Liver (tissue), 9 donors: Measurements from ENCODE around the gene GAS7. TPM values are rescaled to one million over a fixed set of nuclear protein-coding genes. Genes with fewer than 3 reads are reported as not detected.

Source experiments
- DNase-seq: peaks from one replicate; pipeline ENCODE4 v3.0.0-alpha.2; 2017; ENCODE audit warnings: low spot score
- H3K27ac ChIP-seq, 2 donors: one replicate each; pipeline ENCODE4 v1.7.0; 2013; ENCODE audit warnings: inconsistent platforms in 2 of 2, low read length in 2 of 2, control low read depth in 1 of 2, low read depth in 1 of 2, mild to moderate bottlenecking in 1 of 2
- H3K27me3 ChIP-seq, 4 donors: one replicate each; pipeline versions ENCODE4 v1.6.1 to v1.7.0; 2013; ENCODE audit warnings: low read length in 3 of 4, inconsistent platforms in 1 of 4, mild to moderate bottlenecking in 1 of 4, moderate library complexity in 1 of 4; ENCODE audit not compliant: control insufficient read depth in 4 of 4, insufficient read depth in 4 of 4
- H3K36me3 ChIP-seq, 4 donors: one replicate each; pipeline versions ENCODE4 v1.6.1 to v1.7.0; 2013; ENCODE audit warnings: low read length in 3 of 4, mild to moderate bottlenecking in 3 of 4, low read depth in 1 of 4, moderate library complexity in 1 of 4; ENCODE audit not compliant: control insufficient read depth in 4 of 4, insufficient read depth in 3 of 4
- H3K4me1 ChIP-seq, 4 donors: one replicate each; pipeline versions ENCODE4 v1.6.1 to v1.7.0; 2013; ENCODE audit warnings: low read length in 3 of 4, mild to moderate bottlenecking in 3 of 4, moderate library complexity in 1 of 4; ENCODE audit not compliant: control insufficient read depth in 4 of 4, insufficient read depth in 4 of 4
- H3K4me3 ChIP-seq, 3 donors: one replicate each; pipeline versions ENCODE4 v1.6.1 to v1.7.0; 2013; ENCODE audit warnings: low read length in 3 of 3, control low read depth in 1 of 3, low read depth in 1 of 3, mild to moderate bottlenecking in 1 of 3
- H3K9ac ChIP-seq, 2 donors: one replicate each; pipeline ENCODE4 v1.7.0; 2013; ENCODE audit warnings: low read length in 2 of 2, mild to moderate bottlenecking in 2 of 2, moderate library complexity in 2 of 2, control low read depth in 1 of 2, low read depth in 1 of 2
- H3K9me3 ChIP-seq, 4 donors: one replicate each; pipeline versions ENCODE4 v1.6.1 to v1.7.0; 2013; ENCODE audit warnings: low read length in 3 of 4; ENCODE audit not compliant: control insufficient read depth in 4 of 4
- ATF3 ChIP-seq: IDR thresholded peaks from 2 replicates; pipeline ENCODE4 v1.6.1; 2016; ENCODE audit warnings: antibody characterized with exemption
- CTCF ChIP-seq: fragments of 150-350 bp; IDR thresholded peaks from 2 replicates; pipeline ENCODE4 v1.5.1; 2017; ENCODE audit warnings: improper control_type of control experiment, low read depth, low read length; ENCODE audit not compliant: missing input control
- EGR1 ChIP-seq, 2 donors: IDR thresholded peaks; 2 replicates each; pipeline ENCODE4 v1.6.1; 2016 to 2018; ENCODE audit warnings: antibody characterized with exemption in 2 of 2, low read depth in 2 of 2
- FOXA1 ChIP-seq: IDR thresholded peaks from 2 replicates; pipeline ENCODE4 v1.6.1; 2016; ENCODE audit warnings: antibody characterized with exemption
- FOXA2 ChIP-seq: IDR thresholded peaks from 2 replicates; pipeline ENCODE4 v1.6.1; 2016; ENCODE audit warnings: antibody characterized with exemption
- GABPA ChIP-seq, 2 donors: IDR thresholded peaks in 1 of 2; conservative IDR thresholded peaks in 1 of 2; 2 replicates each; pipeline ENCODE4 v1.6.1; 2016; ENCODE audit warnings: antibody characterized with exemption in 2 of 2, mild to moderate bottlenecking in 1 of 2, moderate library complexity in 1 of 2
- HNF4A ChIP-seq, 2 donors: conservative IDR thresholded peaks; 2 replicates each; pipeline ENCODE4 v1.6.1; 2016; ENCODE audit warnings: antibody characterized with exemption in 2 of 2, mild to moderate bottlenecking in 2 of 2
- HNF4G ChIP-seq: IDR thresholded peaks from 2 replicates; pipeline ENCODE4 v1.6.1; 2016; ENCODE audit warnings: antibody characterized with exemption
- JUND ChIP-seq, 2 donors: IDR thresholded peaks; 2 replicates each; pipeline ENCODE4 v1.6.1; 2016; ENCODE audit warnings: antibody characterized with exemption in 2 of 2
- MAX ChIP-seq: IDR thresholded peaks from 2 replicates; pipeline ENCODE4 v1.6.1; 2016; ENCODE audit warnings: antibody characterized with exemption
- NR2F2 ChIP-seq: IDR thresholded peaks from 2 replicates; pipeline ENCODE4 v1.6.1; 2016; ENCODE audit warnings: antibody characterized with exemption
- RAD21 ChIP-seq, 2 donors: IDR thresholded peaks; 2 replicates each; pipeline ENCODE4 v1.6.1; 2016; ENCODE audit warnings: antibody characterized with exemption in 2 of 2, mild to moderate bottlenecking in 2 of 2
- REST ChIP-seq: IDR thresholded peaks from 2 replicates; pipeline ENCODE4 v1.6.1; 2016; ENCODE audit warnings: antibody characterized with exemption, mild to moderate bottlenecking
- RXRA ChIP-seq, 2 donors: IDR thresholded peaks; 2 replicates each; pipeline ENCODE4 v1.6.1; 2017 to 2018; ENCODE audit warnings: antibody characterized with exemption in 2 of 2, mild to moderate bottlenecking in 1 of 2
- SP1 ChIP-seq: IDR thresholded peaks from 2 replicates; pipeline ENCODE4 v1.6.1; 2018; ENCODE audit warnings: antibody characterized with exemption, mild to moderate bottlenecking
- TAF1 ChIP-seq: conservative IDR thresholded peaks from 2 replicates; pipeline ENCODE4 v1.6.1; 2016; ENCODE audit warnings: antibody characterized with exemption, mild to moderate bottlenecking
- YY1 ChIP-seq: IDR thresholded peaks from 2 replicates; pipeline ENCODE4 v1.6.1; 2016; ENCODE audit warnings: antibody characterized with exemption, mild to moderate bottlenecking
- ZBTB33 ChIP-seq: IDR thresholded peaks from 2 replicates; pipeline ENCODE4 v1.6.1; 2016; ENCODE audit warnings: antibody characterized with exemption
- WGBS: extraction: QIAGEN DNeasy Blood & Tissue Kit; methylation state at CpG from one replicate; pipeline ENCODE4 v1.1.7; 2013; 5-methylcytosine and 5-hydroxymethylcytosine counted together
- polyA plus RNA-seq, 2 donors: library from polyadenylated mRNA; stranded (reverse) in 1 of 2; unstranded in 1 of 2; fragments of 200-250 nt in 1 of 2; fragments of >200 nt in 1 of 2; fragmentation: Nextera tagmentation in 1 of 2; extraction: Ambion mirVana in 1 of 2; gene quantifications; one replicate each; pipeline versions ENCODE4 v1.2.1 to v1.2.3, GENCODE V29; 2013 to 2015
- total RNA-seq, 2 donors: library from RNA; depleted of rRNA; stranded (reverse); fragments of >200 nt; gene quantifications; one replicate each; pipeline ENCODE4 v1.2.3, GENCODE V29; 2014
- donor health status: healthy.
- donor health status: healthy.
- donor health status: healthy.
- donor health status: healthy.
- donor health status: healthy.

Gene GAS7
- total and polyA plus RNA-seq, 4 donors = 0.79 to 6.1 (median 2.5) TPM

GRCh38 chr17:10196384-10196895 is 2.0 kb downstream of the GAS7 start:
- Histone ChIP-seq H3K4me1 (peaks cover 0 to 8% (median 5%) of the 10 kb centered on the region in 4 donors), H3K4me3 (no peak overlapping the region), H3K9me3 (peaks cover 0 to 9% (median 3%) of the 10 kb centered on the region in 4 donors), H3K27ac (no peak overlapping the region), H3K9ac (no peak overlapping the region), H3K27me3 (peaks cover 0 to 8% (median 1%) of the 10 kb centered on the region in 4 donors), H3K36me3 (no peaks in the 10 kb centered on the region)
- TF ChIP-seq NR2F2 (no peak), JUND (IDR thresholded peaks at IDR 0.05) (no peak), HNF4A (conservative IDR thresholded peaks at IDR 0.05) (no peak), FOXA2 (no peak), GABPA (IDR thresholded peaks at IDR 0.05 in 1 of 2, conservative IDR thresholded peaks at IDR 0.05 in 1 of 2) (no peak), REST (no peak), YY1 (no peak), SP1 (no peak), ATF3 (no peak), ZBTB33 (no peak), MAX (no peak), RXRA (IDR thresholded peaks at IDR 0.05) (no peak), HNF4G (no peak), FOXA1 (no peak), TAF1 (no peak), EGR1 (IDR thresholded peaks at IDR 0.05; ENCODE audit: low read depth in 2 of 2) (no peak), CTCF (no peak), RAD21 (IDR thresholded peaks at IDR 0.05) (no peak)
- 83% methylated on average over 11 of the region's 11 CpGs for WGBS
- no peak for DNase-seq
